RWPE2 (cell line): ENCODE data around the gene CACNA1D.
A peak's percentile ranks its signal among the peaks of the same experiment; 100 is the strongest.

ENCODE experiments used
- ATAC-seq: fragments of 200-7000 bp; cut with Tn5 transposase; 3 replicates; pipeline ENCODE4 v1.9.1; 2021; ENCODE audit warnings: low read depth
- DNase-seq: peaks from one replicate; pipeline ENCODE4 v3.0.0-alpha.2; 2020; ENCODE audit warnings: low spot score
- H3K27ac ChIP-seq: fragments of 450-650 bp; 2 replicates; pipeline ENCODE4 v1.5.1; 2017; ENCODE audit warnings: mild to moderate bottlenecking; ENCODE audit not compliant: poor library complexity, severe bottlenecking
- H3K27me3 ChIP-seq: fragments of 250-450 bp; sonication (Bioruptor Pico); 2 replicates; pipeline ENCODE4 v1.5.1; 2021; ENCODE audit warnings: mild to moderate bottlenecking, moderate library complexity; ENCODE audit not compliant: insufficient read depth, poor library complexity, severe bottlenecking
- H3K36me3 ChIP-seq: fragments of 250-450 bp; sonication (Bioruptor Pico); 2 replicates; pipeline ENCODE4 v1.5.1; 2020; ENCODE audit warnings: low read depth, mild to moderate bottlenecking, moderate library complexity
- H3K4me1 ChIP-seq: fragments of 250-450 bp; sonication (Bioruptor Pico); 2 replicates; pipeline ENCODE4 v1.5.1; 2021; ENCODE audit warnings: mild to moderate bottlenecking, moderate library complexity; ENCODE audit not compliant: insufficient read depth, poor library complexity, severe bottlenecking
- H3K4me3 ChIP-seq: fragments of 250-450 bp; sonication (Bioruptor Pico); 2 replicates; pipeline ENCODE4 v1.5.1; 2021; ENCODE audit warnings: mild to moderate bottlenecking, moderate library complexity; ENCODE audit not compliant: severe bottlenecking
- H3K9me3 ChIP-seq: fragments of 250-450 bp; sonication (Bioruptor Pico); 2 replicates; pipeline ENCODE4 v1.5.1; 2021; ENCODE audit warnings: mild to moderate bottlenecking, moderate library complexity; ENCODE audit not compliant: severe bottlenecking
- TF ChIP-seq, protein P1 (sequence below): fragments of 450-650 bp; IDR thresholded peaks from one replicate; pipeline ENCODE4 v1.5.1; 2017; ENCODE audit warnings: mild to moderate bottlenecking, moderate library complexity; ENCODE audit not compliant: poor library complexity, severe bottlenecking

The CACNA1D gene

DNA sequence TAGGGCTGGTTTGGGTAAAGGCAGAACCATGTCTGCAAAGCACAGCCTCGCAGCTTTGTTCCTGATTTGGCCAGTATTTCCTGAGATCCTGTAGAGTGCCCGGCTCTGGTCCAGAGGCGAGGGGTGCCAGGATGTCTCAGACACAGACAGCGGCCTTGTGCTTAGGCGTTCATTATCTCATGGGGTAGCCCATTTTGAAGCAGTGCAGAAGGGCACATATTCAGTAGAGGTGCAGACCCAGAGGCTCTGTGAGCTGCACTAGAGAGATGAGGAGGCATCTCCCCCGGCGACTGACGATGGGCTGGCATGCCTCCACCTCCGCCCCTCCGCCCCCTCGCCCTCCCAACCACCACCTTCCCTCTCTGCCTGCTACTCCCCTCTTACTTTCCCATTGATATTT is 181.5 kb downstream of the CACNA1D start:
- H3K36me3 ChIP-seq = no peaks in the 10 kb centered on the region
- H3K4me3 ChIP-seq = no peak overlapping the region
- DNase-seq (no peak), ATAC-seq (no peak)
- no peak overlapping the region for H3K27ac ChIP-seq
- TF ChIP-seq, protein P1, sequence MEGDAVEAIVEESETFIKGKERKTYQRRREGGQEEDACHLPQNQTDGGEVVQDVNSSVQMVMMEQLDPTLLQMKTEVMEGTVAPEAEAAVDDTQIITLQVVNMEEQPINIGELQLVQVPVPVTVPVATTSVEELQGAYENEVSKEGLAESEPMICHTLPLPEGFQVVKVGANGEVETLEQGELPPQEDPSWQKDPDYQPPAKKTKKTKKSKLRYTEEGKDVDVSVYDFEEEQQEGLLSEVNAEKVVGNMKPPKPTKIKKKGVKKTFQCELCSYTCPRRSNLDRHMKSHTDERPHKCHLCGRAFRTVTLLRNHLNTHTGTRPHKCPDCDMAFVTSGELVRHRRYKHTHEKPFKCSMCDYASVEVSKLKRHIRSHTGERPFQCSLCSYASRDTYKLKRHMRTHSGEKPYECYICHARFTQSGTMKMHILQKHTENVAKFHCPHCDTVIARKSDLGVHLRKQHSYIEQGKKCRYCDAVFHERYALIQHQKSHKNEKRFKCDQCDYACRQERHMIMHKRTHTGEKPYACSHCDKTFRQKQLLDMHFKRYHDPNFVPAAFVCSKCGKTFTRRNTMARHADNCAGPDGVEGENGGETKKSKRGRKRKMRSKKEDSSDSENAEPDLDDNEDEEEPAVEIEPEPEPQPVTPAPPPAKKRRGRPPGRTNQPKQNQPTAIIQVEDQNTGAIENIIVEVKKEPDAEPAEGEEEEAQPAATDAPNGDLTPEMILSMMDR = no peak
- H3K4me1 ChIP-seq = no peaks in the 10 kb centered on the region
- H3K9me3 ChIP-seq = no peaks in the 10 kb centered on the region
- peaks cover 3% of the 10 kb centered on the region for H3K27me3 ChIP-seq

- H3K9me3 ChIP-seq = no peaks in the 10 kb centered on the region
- TF ChIP-seq, protein P1 = peak; percentile 7
- H3K27ac ChIP-seq = no peak overlapping the region
- DNase-seq (no peak), ATAC-seq (no peak)
- H3K4me1 ChIP-seq = no peaks in the 10 kb centered on the region
- H3K27me3 ChIP-seq = peaks cover 3% of the 10 kb centered on the region
- H3K36me3 ChIP-seq = no peaks in the 10 kb centered on the region
- H3K4me3 ChIP-seq = no peak overlapping the region
Measured at GRCh38 chr3:53677413-53677812, 183.0 kb downstream of the CACNA1D start.

DNA sequence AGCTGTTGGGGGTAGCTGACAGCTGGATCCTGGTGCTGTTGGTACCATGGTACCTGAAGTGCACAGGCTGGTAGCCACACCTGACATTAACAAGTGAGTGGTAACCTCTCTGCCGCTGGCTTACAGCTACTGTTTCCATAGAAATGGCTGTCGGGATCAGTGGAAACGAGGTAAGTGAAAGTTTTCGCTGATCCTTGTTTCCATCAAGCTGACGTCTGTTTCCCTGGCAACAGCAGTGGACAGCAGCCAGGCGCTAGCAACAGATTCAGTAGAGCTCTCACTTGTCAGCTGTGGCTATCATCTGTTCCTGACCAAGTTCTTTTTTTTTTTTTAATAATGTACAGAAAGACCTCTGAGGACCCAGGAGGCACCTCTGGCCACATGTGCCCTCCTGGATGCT is 185.6 kb downstream of the CACNA1D start:
- Histone ChIP-seq H3K4me1 (no peaks in the 10 kb centered on the region), H3K27me3 (peaks cover 13% of the 10 kb centered on the region), H3K27ac (no peak overlapping the region), H3K4me3 (no peak overlapping the region), H3K36me3 (no peaks in the 10 kb centered on the region), H3K9me3 (no peaks in the 10 kb centered on the region)
- DNase-seq = no peak
- TF ChIP-seq, protein P1 = no peak
- no peak for ATAC-seq

DNA sequence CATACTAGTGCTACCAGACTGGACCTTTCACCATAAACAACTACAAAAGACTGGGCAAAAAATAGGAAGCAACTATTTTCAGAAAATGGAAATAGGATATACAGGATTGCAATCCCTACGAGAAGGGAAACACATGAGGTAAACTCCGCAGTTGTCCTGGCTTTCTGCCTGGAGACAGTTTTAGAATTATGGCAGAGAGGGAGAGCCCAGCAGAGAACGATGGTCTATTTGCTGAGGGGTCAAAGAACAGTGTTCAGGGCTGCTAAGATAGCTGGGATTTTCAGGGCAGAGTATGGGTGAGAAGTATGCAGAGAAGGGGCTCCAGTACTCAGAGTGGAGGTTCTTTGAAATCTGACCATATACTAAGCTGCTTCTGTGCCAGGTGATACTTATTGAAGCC is 188.4 kb downstream of the CACNA1D start:
- DNase-seq (no peak), ATAC-seq (no peak)
- peaks cover 28% of the 10 kb centered on the region for H3K27me3 ChIP-seq
- H3K4me1 ChIP-seq = no peaks in the 10 kb centered on the region
- no peaks in the 10 kb centered on the region for H3K36me3 ChIP-seq
- H3K9me3 ChIP-seq = no peaks in the 10 kb centered on the region
- H3K4me3 ChIP-seq = no peak overlapping the region
- TF ChIP-seq, protein P1 = no peak
- no peak overlapping the region for H3K27ac ChIP-seq

GRCh38 chr3:53688066-53688465 is 193.7 kb downstream of the CACNA1D start:
- Histone ChIP-seq H3K36me3 (no peaks in the 10 kb centered on the region), H3K9me3 (no peaks in the 10 kb centered on the region), H3K27me3 (peaks cover 27% of the 10 kb centered on the region), H3K4me3 (no peak overlapping the region), H3K27ac (no peak overlapping the region), H3K4me1 (no peaks in the 10 kb centered on the region)
- TF ChIP-seq, protein P1 = no peak
- no peak for ATAC-seq
- DNase-seq = no peak
